Caco-2 (cell line): ENCODE measurements around the gene CCDC178. TPM values are rescaled to one million over a fixed set of nuclear protein-coding genes. Genes with fewer than 3 reads are reported as not detected.

Source experiments
- BruUV-seq: library from RNA; stranded (reverse); fragments of 400-500 nt; replicated peaks from 2 replicates; lab custom pipeline; 2021; lab: Mats Ljungman, UMichigan
- CTCF ChIA-PET: fragments of 300-600 bp; sonication (Branson Sonifier 250); formaldehyde crosslinking; loops from one replicate; lab custom pipeline; 2022; ENCODE audit warnings: antibody characterized with exemption; lab: Charles Lee
- POLR2A ChIA-PET: fragments of 300-600 bp; sonication (Branson Sonifier 250); formaldehyde crosslinking; loops from one replicate; lab custom pipeline; 2022; ENCODE audit warnings: antibody characterized with exemption; lab: Charles Lee
- DNase-seq, 2 experiments: peaks; one replicate each; pipeline versions ENCODE4 v3.0.0 to v3.0.0-alpha.2; 2020 to 2022
- H3K27me3 ChIP-seq: replicated peaks from 2 replicates; pipeline ENCODE4 v1.6.0; 2011; ENCODE audit warnings: low read length; ENCODE audit not compliant: control insufficient read depth, insufficient read depth
- H3K36me3 ChIP-seq: 2 replicates; pipeline ENCODE4 v1.5.1; 2011; ENCODE audit warnings: low read length; ENCODE audit not compliant: control insufficient read depth, insufficient read depth
- H3K4me1 ChIP-seq: fragments of 250-450 bp; sonication (Bioruptor Pico); 2 replicates; pipeline ENCODE4 v1.5.1; 2020; ENCODE audit warnings: mild to moderate bottlenecking
- H3K4me3 ChIP-seq: 2 replicates; pipeline ENCODE4 v1.5.1; 2011; ENCODE audit warnings: low read depth, mild to moderate bottlenecking, control low read depth, low read length
- H3K9me3 ChIP-seq: fragments of 250-450 bp; sonication (Bioruptor Pico); 2 replicates; pipeline ENCODE4 v1.5.1; 2020; ENCODE audit warnings: mild to moderate bottlenecking, moderate library complexity
- H3K27ac Mint-ChIP-seq: one replicate; pipeline ENCODE4 v1.8.0; 2022; ENCODE audit warnings: mixed read lengths; ENCODE audit not compliant: unreplicated experiment
- H3K27me3 Mint-ChIP-seq: one replicate; pipeline ENCODE4 v1.8.0; 2022; ENCODE audit warnings: mixed read lengths; ENCODE audit not compliant: insufficient read depth, unreplicated experiment
- H3K36me3 Mint-ChIP-seq: one replicate; pipeline ENCODE4 v1.8.0; 2022; ENCODE audit warnings: mild to moderate bottlenecking, mixed read lengths; ENCODE audit not compliant: insufficient read depth, unreplicated experiment
- H3K4me1 Mint-ChIP-seq: one replicate; pipeline ENCODE4 v1.8.0; 2022; ENCODE audit warnings: low read depth, mixed read lengths; ENCODE audit not compliant: unreplicated experiment
- H3K4me3 Mint-ChIP-seq: one replicate; pipeline ENCODE4 v1.8.0; 2022; ENCODE audit warnings: mild to moderate bottlenecking, moderate library complexity, mixed read lengths; ENCODE audit not compliant: unreplicated experiment
- H3K9me3 Mint-ChIP-seq: one replicate; pipeline ENCODE4 v1.8.0; 2022; ENCODE audit warnings: mixed read lengths; ENCODE audit not compliant: unreplicated experiment
- intact Hi-C: fragments of 100-400 bp; cut with micrococcal nuclease; formaldehyde crosslinking; loops from one replicate; pipeline ENCODE4 v1.10.0; 2022; ENCODE audit not compliant: unreplicated experiment
- total RNA-seq: library from RNA; stranded (reverse); gene quantifications from 2 replicates; pipeline ENCODE4 v1.2.3, GENCODE V29; 2022
- TF ChIP-seq, protein P1 (sequence below), 2 experiments: fragments of 200-600 bp in 1 of 2; IDR thresholded peaks; 1 replicate in 1 of 2; 2 replicates in 1 of 2; pipeline versions ENCODE4 v1.5.1 to v1.8.0; 2011 to 2022; ENCODE audit warnings: antibody characterized with exemption in 1 of 2, control low read depth in 1 of 2, inconsistent platforms in 1 of 2, low read depth in 1 of 2, low read length in 1 of 2, mild to moderate bottlenecking in 1 of 2, moderate library complexity in 1 of 2; ENCODE audit not compliant: insufficient read depth in 1 of 2, severe bottlenecking in 1 of 2, unreplicated experiment in 1 of 2

Gene CCDC178
- total RNA-seq, 1 experiment from 2014 or later = not detected

DNA sequence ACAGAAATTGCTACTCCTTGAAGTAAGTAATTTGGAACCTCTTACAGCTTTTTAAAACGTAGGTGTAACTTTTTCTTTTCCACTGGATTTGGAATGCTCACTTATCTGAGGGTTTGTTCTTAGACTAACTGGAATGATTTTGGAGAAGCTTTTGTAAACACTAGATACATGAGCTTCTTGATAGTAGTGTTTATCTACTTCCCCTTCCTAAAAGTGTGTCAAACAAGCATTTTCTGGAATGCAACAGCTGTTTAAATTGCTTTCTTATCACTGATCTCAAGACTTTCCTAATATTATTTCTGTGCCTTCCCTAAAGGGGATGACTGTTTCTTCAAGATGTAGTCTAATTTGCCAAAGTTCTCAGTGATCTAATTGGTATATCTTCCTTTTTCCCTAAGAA, 282.6 kb downstream of the CCDC178 start:
- no peaks in the 10 kb centered on the region for H3K9me3 ChIP-seq
- no peaks in the 10 kb centered on the region for H3K27me3 ChIP-seq
- BruUV-seq = no TSS peak
- H3K9me3 Mint-ChIP-seq = no peaks in the 10 kb centered on the region
- H3K27ac Mint-ChIP-seq = no peak overlapping the region
- TF ChIP-seq, protein P1, sequence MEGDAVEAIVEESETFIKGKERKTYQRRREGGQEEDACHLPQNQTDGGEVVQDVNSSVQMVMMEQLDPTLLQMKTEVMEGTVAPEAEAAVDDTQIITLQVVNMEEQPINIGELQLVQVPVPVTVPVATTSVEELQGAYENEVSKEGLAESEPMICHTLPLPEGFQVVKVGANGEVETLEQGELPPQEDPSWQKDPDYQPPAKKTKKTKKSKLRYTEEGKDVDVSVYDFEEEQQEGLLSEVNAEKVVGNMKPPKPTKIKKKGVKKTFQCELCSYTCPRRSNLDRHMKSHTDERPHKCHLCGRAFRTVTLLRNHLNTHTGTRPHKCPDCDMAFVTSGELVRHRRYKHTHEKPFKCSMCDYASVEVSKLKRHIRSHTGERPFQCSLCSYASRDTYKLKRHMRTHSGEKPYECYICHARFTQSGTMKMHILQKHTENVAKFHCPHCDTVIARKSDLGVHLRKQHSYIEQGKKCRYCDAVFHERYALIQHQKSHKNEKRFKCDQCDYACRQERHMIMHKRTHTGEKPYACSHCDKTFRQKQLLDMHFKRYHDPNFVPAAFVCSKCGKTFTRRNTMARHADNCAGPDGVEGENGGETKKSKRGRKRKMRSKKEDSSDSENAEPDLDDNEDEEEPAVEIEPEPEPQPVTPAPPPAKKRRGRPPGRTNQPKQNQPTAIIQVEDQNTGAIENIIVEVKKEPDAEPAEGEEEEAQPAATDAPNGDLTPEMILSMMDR (IDR thresholded peaks at IDR 0.05; ENCODE audit: insufficient read depth in 1 of 2, low read depth in 1 of 2, low read length in 1 of 2, severe bottlenecking in 1 of 2, unreplicated experiment in 1 of 2) = no peak
- H3K4me3 Mint-ChIP-seq = no peak overlapping the region
- intact Hi-C loops = loop anchor here (5.0 kb wide), 1 partner anchor 39 kb away; no protein-coding TSS in a partner anchor
- H3K4me1 Mint-ChIP-seq = no peaks in the 10 kb centered on the region
- ChIA-PET CTCF (no interaction called here), POLR2A (no interaction called here)
- H3K36me3 Mint-ChIP-seq = no peaks in the 10 kb centered on the region
- H3K27me3 Mint-ChIP-seq = no peaks in the 10 kb centered on the region
- H3K36me3 ChIP-seq = no peaks in the 10 kb centered on the region
- no peaks in the 10 kb centered on the region for H3K4me1 ChIP-seq
- no peak for DNase-seq
- H3K4me3 ChIP-seq = no peak overlapping the region

DNA sequence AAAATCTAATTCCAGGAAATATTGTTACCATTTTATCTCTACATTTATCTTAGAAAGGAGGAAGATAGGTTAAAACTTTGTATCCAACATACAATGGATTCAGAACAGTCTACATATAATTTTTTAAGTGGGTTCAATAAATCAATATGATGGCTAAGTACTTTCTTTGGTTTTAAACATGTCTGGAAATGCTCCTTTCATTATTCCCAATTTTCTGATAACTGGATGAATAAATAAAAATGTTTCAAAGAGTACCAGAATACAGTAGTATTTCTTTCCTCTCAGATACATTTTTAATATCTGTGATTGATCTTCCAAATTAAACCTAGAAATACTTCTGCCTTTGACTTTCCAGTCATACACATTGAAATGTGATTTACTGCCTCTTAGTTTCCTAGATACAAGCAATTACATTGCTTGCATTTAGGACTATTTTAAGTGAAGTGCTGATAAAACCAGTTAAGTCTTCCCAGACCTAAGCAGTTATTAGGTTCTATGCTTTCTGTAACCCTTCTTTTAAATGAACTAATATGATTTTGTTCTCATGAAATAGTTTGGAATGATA, 283.5 kb downstream of the CCDC178 start:
- no peak overlapping the region for H3K4me3 Mint-ChIP-seq
- H3K4me1 Mint-ChIP-seq = no peaks in the 10 kb centered on the region
- ChIA-PET POLR2A (no interaction called here), CTCF (no interaction called here)
- DNase-seq = no peak
- BruUV-seq = no TSS peak
- TF ChIP-seq, protein P1 (IDR thresholded peaks at IDR 0.05; ENCODE audit: insufficient read depth in 1 of 2, low read depth in 1 of 2, low read length in 1 of 2, severe bottlenecking in 1 of 2, unreplicated experiment in 1 of 2) = no peak
- Histone ChIP-seq H3K4me1 (no peaks in the 10 kb centered on the region), H3K36me3 (no peaks in the 10 kb centered on the region), H3K9me3 (no peaks in the 10 kb centered on the region), H3K27me3 (no peaks in the 10 kb centered on the region), H3K4me3 (no peak overlapping the region)
- H3K9me3 Mint-ChIP-seq = no peaks in the 10 kb centered on the region
- H3K36me3 Mint-ChIP-seq = no peaks in the 10 kb centered on the region
- H3K27me3 Mint-ChIP-seq = no peaks in the 10 kb centered on the region
- H3K27ac Mint-ChIP-seq = no peak overlapping the region
- intact Hi-C loops = loop anchor here (5.0 kb wide), 1 partner anchor 40 kb away; no protein-coding TSS in a partner anchor

DNA sequence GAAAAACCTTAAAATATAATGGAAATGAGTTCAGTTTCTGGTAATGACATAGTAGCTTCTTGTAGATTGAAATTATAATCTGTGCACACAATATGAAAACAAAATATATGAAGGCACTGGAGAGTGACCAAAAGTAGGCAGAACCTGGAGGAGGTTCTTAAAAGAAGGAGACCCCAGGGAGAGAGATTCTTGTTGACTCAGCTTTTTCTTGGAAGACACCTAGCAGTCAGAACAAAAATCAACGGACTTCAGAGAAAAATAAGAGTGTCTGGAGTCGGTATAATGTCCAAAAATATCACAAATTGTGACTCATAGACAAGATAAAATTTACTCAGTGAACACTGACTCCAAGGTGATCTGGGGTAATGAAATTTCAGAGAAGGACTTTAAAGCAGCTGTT, 286.5 kb downstream of the CCDC178 start:
- no peak overlapping the region for H3K4me3 ChIP-seq
- intact Hi-C loops = no loop called here
- Mint-ChIP-seq H3K4me1 (no peaks in the 10 kb centered on the region), H3K27me3 (no peaks in the 10 kb centered on the region), H3K36me3 (no peaks in the 10 kb centered on the region), H3K4me3 (no peak overlapping the region), H3K27ac (no peak overlapping the region), H3K9me3 (no peaks in the 10 kb centered on the region)
- no peaks in the 10 kb centered on the region for H3K36me3 ChIP-seq
- no TSS peak for BruUV-seq
- TF ChIP-seq, protein P1 (IDR thresholded peaks at IDR 0.05; ENCODE audit: insufficient read depth in 1 of 2, low read depth in 1 of 2, low read length in 1 of 2, severe bottlenecking in 1 of 2, unreplicated experiment in 1 of 2) = no peak
- POLR2A ChIA-PET = no interaction called here
- no peak for DNase-seq
- no peaks in the 10 kb centered on the region for H3K4me1 ChIP-seq
- CTCF ChIA-PET = no interaction called here
- H3K9me3 ChIP-seq = no peaks in the 10 kb centered on the region
- H3K27me3 ChIP-seq = no peaks in the 10 kb centered on the region
